ENCODE data around the gene CCDC7. TPM values are rescaled to one million over a fixed set of nuclear protein-coding genes. Genes with fewer than 3 reads are reported as not detected.
"Not testable (repeated sequence)": the region's sequence is repeated elsewhere in the genome, so short reads cannot be mapped to it uniquely, and the experiment has no call there.

Gene CCDC7
- total RNA-seq, 1 experiment from 2014 or later = 6.3 TPM

DNA sequence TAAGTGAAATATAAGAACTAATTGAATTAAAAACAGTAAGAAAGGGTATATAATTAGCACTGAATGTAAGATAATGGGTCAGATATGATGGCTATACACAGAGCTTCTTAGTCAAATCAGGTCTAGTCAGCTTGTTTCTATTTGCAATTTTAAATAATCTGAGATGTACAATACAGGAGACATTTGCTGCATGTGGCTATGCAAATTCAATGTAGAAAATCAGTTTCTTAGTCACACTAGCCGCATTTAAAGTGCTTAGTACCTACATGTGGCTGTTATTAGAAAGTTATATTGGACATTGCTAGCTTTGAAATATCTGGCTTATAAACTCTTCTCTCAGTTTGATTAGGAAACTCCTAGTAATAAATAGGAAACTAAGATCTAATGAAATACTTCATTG, 25.3 kb downstream of the CCDC7 start:
- ChIA-PET CTCF (no interaction called here), POLR2A (no interaction called here)
- Mint-ChIP-seq H3K4me1 (ENCODE audit: insufficient read depth, unreplicated experiment) (no peaks in the 10 kb centered on the region), H3K9me3 (ENCODE audit: unreplicated experiment) (no peaks in the 10 kb centered on the region), H3K27ac (ENCODE audit: low read depth, unreplicated experiment) (no peak overlapping the region), H3K4me3 (ENCODE audit: unreplicated experiment) (no peak overlapping the region), H3K36me3 (ENCODE audit: insufficient read depth, unreplicated experiment) (peaks cover 8% of the 10 kb centered on the region), H3K27me3 (ENCODE audit: insufficient read depth, unreplicated experiment) (no peaks in the 10 kb centered on the region)
- no TSS peak for BruUV-seq (replicated peaks)
- intact Hi-C loops (cut with micrococcal nuclease) = no loop called here
- DNase-seq (ENCODE audit: unreplicated experiment) = no peak
- TF ChIP-seq, protein P1, sequence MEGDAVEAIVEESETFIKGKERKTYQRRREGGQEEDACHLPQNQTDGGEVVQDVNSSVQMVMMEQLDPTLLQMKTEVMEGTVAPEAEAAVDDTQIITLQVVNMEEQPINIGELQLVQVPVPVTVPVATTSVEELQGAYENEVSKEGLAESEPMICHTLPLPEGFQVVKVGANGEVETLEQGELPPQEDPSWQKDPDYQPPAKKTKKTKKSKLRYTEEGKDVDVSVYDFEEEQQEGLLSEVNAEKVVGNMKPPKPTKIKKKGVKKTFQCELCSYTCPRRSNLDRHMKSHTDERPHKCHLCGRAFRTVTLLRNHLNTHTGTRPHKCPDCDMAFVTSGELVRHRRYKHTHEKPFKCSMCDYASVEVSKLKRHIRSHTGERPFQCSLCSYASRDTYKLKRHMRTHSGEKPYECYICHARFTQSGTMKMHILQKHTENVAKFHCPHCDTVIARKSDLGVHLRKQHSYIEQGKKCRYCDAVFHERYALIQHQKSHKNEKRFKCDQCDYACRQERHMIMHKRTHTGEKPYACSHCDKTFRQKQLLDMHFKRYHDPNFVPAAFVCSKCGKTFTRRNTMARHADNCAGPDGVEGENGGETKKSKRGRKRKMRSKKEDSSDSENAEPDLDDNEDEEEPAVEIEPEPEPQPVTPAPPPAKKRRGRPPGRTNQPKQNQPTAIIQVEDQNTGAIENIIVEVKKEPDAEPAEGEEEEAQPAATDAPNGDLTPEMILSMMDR (IDR thresholded peaks at IDR 0.05; ENCODE audit: unreplicated experiment) = no peak

GRCh38 chr10:32477499-32477898, 31.6 kb downstream of the CCDC7 start:
- no peaks in the 10 kb centered on the region for H3K9me3 Mint-ChIP-seq (ENCODE audit: unreplicated experiment)
- no peak overlapping the region for H3K27ac Mint-ChIP-seq (ENCODE audit: low read depth, unreplicated experiment)
- no peaks in the 10 kb centered on the region for H3K27me3 Mint-ChIP-seq (ENCODE audit: insufficient read depth, unreplicated experiment)
- H3K4me3 Mint-ChIP-seq (ENCODE audit: unreplicated experiment) = no peak overlapping the region
- intact Hi-C loops (cut with micrococcal nuclease) = no loop called here
- CTCF ChIA-PET = interaction anchor here (0.7 kb wide), 1 partner anchor 43 kb away, joined by 3 read pairs; no protein-coding TSS in a partner anchor
- peaks cover 6% of the 10 kb centered on the region for H3K36me3 Mint-ChIP-seq (ENCODE audit: insufficient read depth, unreplicated experiment)
- TF ChIP-seq, protein P1 (IDR thresholded peaks at IDR 0.05; ENCODE audit: unreplicated experiment) = no peak
- no peaks in the 10 kb centered on the region for H3K4me1 Mint-ChIP-seq (ENCODE audit: insufficient read depth, unreplicated experiment)
- no peak for DNase-seq (ENCODE audit: unreplicated experiment)
- BruUV-seq (replicated peaks) = no TSS peak
- POLR2A ChIA-PET = interaction anchor here (0.6 kb wide), 1 partner anchor 53 kb away, joined by 3 read pairs; no protein-coding TSS in a partner anchor

GRCh38 chr10:32481606-32482005, 35.7 kb downstream of the CCDC7 start:
- no peak for DNase-seq (ENCODE audit: unreplicated experiment)
- Mint-ChIP-seq H3K4me1 (ENCODE audit: insufficient read depth, unreplicated experiment) (no peaks in the 10 kb centered on the region), H3K4me3 (ENCODE audit: unreplicated experiment) (no peak overlapping the region), H3K9me3 (ENCODE audit: unreplicated experiment) (no peaks in the 10 kb centered on the region), H3K36me3 (ENCODE audit: insufficient read depth, unreplicated experiment) (peaks cover 6% of the 10 kb centered on the region), H3K27ac (ENCODE audit: low read depth, unreplicated experiment) (no peak overlapping the region), H3K27me3 (ENCODE audit: insufficient read depth, unreplicated experiment) (no peaks in the 10 kb centered on the region)
- POLR2A ChIA-PET = no interaction called here
- no TSS peak for BruUV-seq (replicated peaks)
- CTCF ChIA-PET = interaction anchor here (0.9 kb wide), 1 partner anchor 15 kb away, joined by 3 read pairs; no protein-coding TSS in a partner anchor
- intact Hi-C loops (cut with micrococcal nuclease) = no loop called here
- TF ChIP-seq, protein P1 (IDR thresholded peaks at IDR 0.05; ENCODE audit: unreplicated experiment) = no peak

- H3K4me1 Mint-ChIP-seq (ENCODE audit: insufficient read depth, unreplicated experiment) = not testable (repeated sequence)
Observed at GRCh38 chr10:32483019-32483502, 37.1 kb downstream of the CCDC7 start.

DNA sequence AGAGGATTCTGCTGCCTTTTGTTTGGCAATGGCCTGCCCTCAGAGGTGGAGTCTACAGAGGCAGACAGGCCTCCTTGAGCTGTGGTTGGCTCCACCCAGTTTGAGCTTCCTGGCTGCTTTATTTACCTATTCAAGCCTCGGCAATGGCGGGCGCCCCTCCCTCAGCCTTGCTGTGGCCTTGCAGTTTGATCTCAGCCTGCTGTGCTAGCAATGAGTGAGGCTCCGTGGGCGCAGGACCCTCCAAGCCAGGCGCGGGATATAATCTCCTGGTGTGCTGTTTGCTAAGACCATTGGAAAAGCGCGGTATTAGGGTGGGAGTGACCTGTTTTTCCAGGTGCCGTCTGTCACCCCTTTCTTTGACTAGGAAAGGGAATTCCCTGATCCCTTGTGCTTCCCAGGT, 42.1 kb downstream of the CCDC7 start:
- H3K27ac Mint-ChIP-seq (ENCODE audit: low read depth, unreplicated experiment); H3K4me1 Mint-ChIP-seq (ENCODE audit: insufficient read depth, unreplicated experiment); intact Hi-C loops (cut with micrococcal nuclease); H3K27me3 Mint-ChIP-seq (ENCODE audit: insufficient read depth, unreplicated experiment); H3K9me3 Mint-ChIP-seq (ENCODE audit: unreplicated experiment); H3K4me3 Mint-ChIP-seq (ENCODE audit: unreplicated experiment); BruUV-seq (replicated peaks); CTCF ChIA-PET; DNase-seq (ENCODE audit: unreplicated experiment); POLR2A ChIA-PET: not testable (repeated sequence)
- H3K36me3 Mint-ChIP-seq (ENCODE audit: insufficient read depth, unreplicated experiment) = peaks cover 13% of the 10 kb centered on the region

More at GRCh38 chr10:32483019-32483502, 37.1 kb downstream of the CCDC7 start:
- CTCF ChIA-PET; H3K36me3 Mint-ChIP-seq (ENCODE audit: insufficient read depth, unreplicated experiment); H3K4me3 Mint-ChIP-seq (ENCODE audit: unreplicated experiment); H3K27ac Mint-ChIP-seq (ENCODE audit: low read depth, unreplicated experiment); BruUV-seq (replicated peaks); intact Hi-C loops (cut with micrococcal nuclease); H3K9me3 Mint-ChIP-seq (ENCODE audit: unreplicated experiment); DNase-seq (ENCODE audit: unreplicated experiment); POLR2A ChIA-PET; H3K27me3 Mint-ChIP-seq (ENCODE audit: insufficient read depth, unreplicated experiment): not testable (repeated sequence)

All from MCF 10A (cell line).